Esophagus (tissue), 2 donors: Measurements from ENCODE around the gene CRYL1. TPM values are rescaled to one million over a fixed set of nuclear protein-coding genes. Genes with fewer than 3 reads are reported as not detected.

ENCODE experiments used
- H3K27ac ChIP-seq, 2 donors: one replicate each; pipeline ENCODE4 v1.5.1; 2013; ENCODE audit warnings: low read depth in 2 of 2, mild to moderate bottlenecking in 2 of 2, inconsistent platforms in 1 of 2, low read length in 1 of 2, moderate library complexity in 1 of 2
- H3K27me3 ChIP-seq, 2 donors: one replicate each; pipeline ENCODE4 v1.6.1; 2013; ENCODE audit warnings: low read length in 2 of 2, control low read depth in 1 of 2, mild to moderate bottlenecking in 1 of 2; ENCODE audit not compliant: insufficient read depth in 2 of 2, control insufficient read depth in 1 of 2
- H3K36me3 ChIP-seq, 2 donors: one replicate each; pipeline ENCODE4 v1.6.1; 2013; ENCODE audit warnings: low read length in 1 of 2; ENCODE audit not compliant: control insufficient read depth in 2 of 2, insufficient read depth in 2 of 2
- H3K4me1 ChIP-seq, 2 donors: one replicate each; pipeline ENCODE4 v1.6.1; 2013; ENCODE audit warnings: low read length in 1 of 2; ENCODE audit not compliant: control insufficient read depth in 2 of 2, insufficient read depth in 2 of 2
- H3K4me3 ChIP-seq, 2 donors: one replicate each; pipeline ENCODE4 v1.5.1; 2013; ENCODE audit warnings: low read length in 2 of 2, mild to moderate bottlenecking in 2 of 2, low read depth in 1 of 2, moderate library complexity in 1 of 2
- H3K9me3 ChIP-seq, 2 donors: one replicate each; pipeline ENCODE4 v1.6.1; 2013; ENCODE audit warnings: mild to moderate bottlenecking in 2 of 2, low read depth in 1 of 2, low read length in 1 of 2, moderate library complexity in 1 of 2; ENCODE audit not compliant: control insufficient read depth in 2 of 2, insufficient read depth in 1 of 2
- WGBS, 2 donors: extraction: QIAGEN DNeasy Blood & Tissue Kit; methylation state at CpG; one replicate each; pipeline ENCODE4 v1.1.7; 2013; 5-methylcytosine and 5-hydroxymethylcytosine counted together
- polyA plus RNA-seq, 2 donors: library from polyadenylated mRNA; stranded (reverse); fragments of 200-250 nt; gene quantifications; one replicate each; pipeline ENCODE4 v1.2.3, GENCODE V29; 2013
- donor health status: healthy with polysubstance abuse.
- donor health status: Bipolar disorder and iron deficiency.

CRYL1 gene
- polyA plus RNA-seq, 2 donors, result 12.6 to 21.6 TPM

DNA sequence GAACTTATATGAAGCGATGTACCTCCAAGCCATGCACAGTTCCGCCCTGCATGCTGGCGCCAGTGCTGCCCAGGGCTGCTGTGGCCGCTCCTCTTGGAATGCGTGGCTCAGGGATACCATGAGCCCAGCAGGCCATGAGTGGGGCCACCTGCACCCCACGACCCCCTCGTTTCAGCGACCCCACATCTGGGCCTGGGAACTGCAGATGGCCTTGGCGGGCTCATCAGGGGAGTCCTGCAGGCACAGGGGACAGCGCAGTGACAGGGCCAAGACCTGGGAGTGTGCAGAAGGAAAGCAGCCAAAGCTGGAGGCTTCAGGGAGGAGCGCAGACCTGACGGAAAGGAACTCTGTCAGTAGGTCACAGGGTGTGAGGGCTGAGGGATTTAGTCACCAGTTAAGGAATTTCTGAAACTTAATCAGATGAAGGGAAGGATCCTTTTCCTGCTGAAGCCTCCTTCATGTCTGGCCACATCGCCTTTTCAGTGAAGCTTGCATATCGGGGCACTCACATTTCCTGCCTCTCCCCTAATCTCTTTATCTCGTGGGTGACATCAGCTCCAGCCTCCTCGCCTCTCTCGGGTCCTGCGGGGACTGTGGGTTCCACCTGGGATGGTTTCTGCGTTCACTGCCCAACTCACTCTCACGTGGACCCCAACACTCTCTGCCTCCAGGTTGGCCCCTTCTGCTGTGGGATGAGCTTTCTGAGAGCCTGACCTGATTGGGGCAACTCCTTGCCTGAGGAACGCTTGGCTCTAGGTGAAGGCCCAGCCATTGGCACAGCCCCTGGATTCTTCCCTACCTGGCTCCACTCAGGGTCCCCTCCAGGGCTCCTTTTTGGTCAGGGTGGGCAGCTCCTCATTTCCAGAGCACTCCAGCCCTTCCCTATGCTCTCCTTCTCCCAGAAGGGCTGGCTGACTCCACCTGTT is 123.5 kb downstream of the CRYL1 start:
- Histone ChIP-seq H3K27ac (peak overlapping the region; percentile 92 to 94), H3K36me3 (peaks cover 0 to 2% of the 10 kb centered on the region in 2 donors), H3K4me3 (peak overlapping the region in 1 of 2 donors; percentile 4), H3K4me1 (peaks cover 3 to 28% of the 10 kb centered on the region in 2 donors), H3K27me3 (no peaks in the 10 kb centered on the region), H3K9me3 (no peaks in the 10 kb centered on the region)
- WGBS, 2 donors, result 62 to 64% methylated on average over 21 of the region's 21 CpGs

DNA sequence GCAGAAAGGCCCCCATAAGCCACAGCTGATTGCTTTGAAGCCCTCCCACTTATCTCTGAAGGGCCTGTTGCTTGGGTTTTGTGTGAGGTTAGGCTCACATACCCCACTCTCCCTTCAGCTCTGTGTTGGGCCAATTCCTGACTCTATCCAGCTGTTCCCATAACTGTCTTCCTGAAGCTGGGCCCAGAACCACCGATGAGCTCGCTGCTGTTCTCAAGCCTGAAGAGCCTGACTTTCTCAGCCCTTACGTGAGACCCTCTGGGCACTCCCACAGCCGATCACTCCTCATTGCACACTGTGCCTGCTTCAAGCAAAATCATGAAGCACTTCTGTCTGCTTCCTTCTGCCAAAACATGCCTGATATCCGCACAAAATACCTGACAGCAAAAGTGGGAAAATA is 124.1 kb downstream of the CRYL1 start:
- Histone ChIP-seq H3K36me3 (peaks cover 0 to 2% of the 10 kb centered on the region in 2 donors), H3K27me3 (no peaks in the 10 kb centered on the region), H3K4me1 (peaks cover 3 to 28% of the 10 kb centered on the region in 2 donors), H3K9me3 (no peaks in the 10 kb centered on the region), H3K27ac (peak overlapping the region; percentile 92 to 94), H3K4me3 (no peak overlapping the region)
- WGBS, 2 donors, result 68 to 83% methylated on average over 5 of the region's 5 CpGs

DNA sequence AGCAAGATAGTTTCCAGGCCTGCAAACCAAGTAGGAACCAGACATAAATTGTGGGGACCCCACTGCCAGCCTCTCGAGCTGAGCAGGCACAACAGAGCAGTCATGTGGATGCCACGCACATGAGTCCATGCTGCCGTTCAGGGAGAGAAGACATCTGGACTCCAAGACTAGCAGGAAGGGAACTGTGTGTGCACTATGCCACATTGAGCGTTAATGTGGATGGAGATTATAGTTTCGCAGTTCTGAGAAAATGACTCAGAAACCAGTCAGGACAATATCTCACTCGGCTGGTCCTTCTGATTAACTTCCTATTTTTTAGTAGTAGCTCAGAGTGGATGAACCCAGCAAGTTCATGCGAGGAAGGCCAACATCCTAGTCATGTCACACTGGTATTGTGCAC is 124.9 kb downstream of the CRYL1 start:
- H3K27ac ChIP-seq, result peak overlapping the region; percentile 92 to 94
- H3K36me3 ChIP-seq, result peaks cover 0 to 2% of the 10 kb centered on the region in 2 donors
- 34 to 53% methylated on average over 7 of the region's 7 CpGs for WGBS, 2 donors
- no peaks in the 10 kb centered on the region for H3K27me3 ChIP-seq
- H3K9me3 ChIP-seq, result no peaks in the 10 kb centered on the region
- no peak overlapping the region for H3K4me3 ChIP-seq
- H3K4me1 ChIP-seq, result peaks cover 3 to 28% of the 10 kb centered on the region in 2 donors

DNA sequence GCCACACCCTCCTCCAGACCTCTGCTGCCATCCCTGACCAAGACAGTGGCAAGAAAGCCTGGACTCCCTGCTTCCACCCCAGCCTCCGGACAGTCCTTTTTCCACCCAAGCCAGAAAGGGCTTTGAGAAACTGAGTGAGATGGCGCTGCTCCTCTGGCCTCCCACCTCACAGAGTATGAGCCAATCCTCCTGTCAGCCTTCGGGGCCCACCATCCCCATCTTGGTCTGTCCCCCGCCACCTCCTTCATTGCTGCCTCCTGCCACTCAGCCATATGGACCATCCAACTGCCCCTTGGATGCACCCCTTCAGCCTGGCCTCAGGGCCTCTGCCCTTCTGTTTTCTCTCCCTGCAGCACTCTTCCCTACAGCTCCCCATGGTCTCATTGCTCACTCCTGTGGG is 125.7 kb downstream of the CRYL1 start:
- Histone ChIP-seq H3K27ac (peak overlapping the region; percentile 70 to 83), H3K36me3 (peaks cover 0 to 2% of the 10 kb centered on the region in 2 donors), H3K27me3 (no peaks in the 10 kb centered on the region), H3K4me1 (peaks cover 3 to 27% of the 10 kb centered on the region in 2 donors), H3K4me3 (no peak overlapping the region), H3K9me3 (no peaks in the 10 kb centered on the region)
- WGBS, 2 donors, result 93 to 95% methylated on average over 4 of the region's 4 CpGs

DNA sequence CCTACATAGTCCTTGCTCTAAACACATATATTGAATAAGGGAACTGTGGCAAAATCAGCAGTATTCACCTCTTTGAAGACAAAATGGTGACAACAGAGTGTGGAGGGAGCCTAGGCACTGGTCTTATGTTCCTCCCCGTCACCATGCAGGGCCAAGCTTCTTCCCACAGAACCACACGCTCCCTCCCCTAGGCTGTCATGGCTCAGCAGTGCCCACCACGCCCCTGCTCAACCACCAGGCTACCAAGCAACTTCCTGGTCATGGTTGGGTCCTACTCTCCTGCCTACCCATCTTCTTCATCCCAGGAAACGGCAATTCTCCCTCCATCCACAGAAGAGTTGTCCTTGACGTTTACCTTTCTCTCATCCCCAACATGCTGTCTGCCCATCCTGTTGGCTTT is 126.1 kb downstream of the CRYL1 start:
- peaks cover 3 to 27% of the 10 kb centered on the region in 2 donors for H3K4me1 ChIP-seq
- no peaks in the 10 kb centered on the region for H3K27me3 ChIP-seq
- H3K4me3 ChIP-seq, result no peak overlapping the region
- peaks cover 0 to 2% of the 10 kb centered on the region in 2 donors for H3K36me3 ChIP-seq
- peak overlapping the region; percentile 8 to 70 for H3K27ac ChIP-seq
- WGBS, 2 donors, result 92 to 93% methylated on average over 5 of the region's 5 CpGs
- H3K9me3 ChIP-seq, result no peaks in the 10 kb centered on the region

DNA sequence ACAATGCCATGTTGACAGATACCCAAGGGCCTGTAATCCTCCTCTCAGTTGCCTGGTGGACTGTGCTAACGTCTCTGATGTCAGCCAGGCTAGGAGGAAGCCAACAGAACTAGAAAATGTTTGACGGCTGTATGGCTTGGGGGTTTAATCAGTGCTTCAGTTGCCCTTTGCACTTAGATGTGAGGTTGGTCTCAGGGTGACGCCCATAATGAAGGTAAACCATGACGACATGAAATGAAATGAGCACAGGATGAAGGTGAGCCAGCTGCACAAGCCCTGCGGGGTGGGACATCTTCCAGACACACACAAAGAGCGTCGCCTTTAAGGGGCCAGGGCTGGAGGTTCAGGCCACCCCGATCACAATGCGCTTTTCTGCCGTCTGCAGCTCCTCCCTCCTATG is 127.2 kb downstream of the CRYL1 start:
- Histone ChIP-seq H3K4me3 (no peak overlapping the region), H3K27ac (no peak overlapping the region), H3K36me3 (peaks cover 0 to 2% of the 10 kb centered on the region in 2 donors), H3K9me3 (no peaks in the 10 kb centered on the region), H3K27me3 (no peaks in the 10 kb centered on the region), H3K4me1 (peaks cover 3 to 27% of the 10 kb centered on the region in 2 donors)
- WGBS, 2 donors, result 82 to 87% methylated on average over 10 of the region's 10 CpGs

DNA sequence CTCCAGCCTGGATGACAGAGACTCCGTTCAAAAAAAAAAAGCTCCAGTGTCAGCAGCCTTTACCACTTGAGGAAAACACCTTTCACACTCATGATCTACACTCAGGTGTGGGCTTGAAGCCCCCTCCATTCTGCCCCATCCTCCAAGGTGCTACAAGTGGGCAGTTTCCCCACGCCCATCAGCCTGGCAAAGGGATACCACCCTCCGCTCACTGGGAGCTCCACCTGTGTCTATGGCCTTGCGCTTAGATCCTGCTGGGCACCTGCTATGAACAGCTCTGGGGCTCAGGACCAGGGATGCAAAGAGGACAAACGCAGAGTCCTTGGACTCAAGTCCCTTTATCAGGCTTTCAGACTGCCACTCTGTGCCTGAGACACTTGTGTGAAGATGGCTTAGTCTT is 127.8 kb downstream of the CRYL1 start:
- Histone ChIP-seq H3K4me3 (no peak overlapping the region), H3K27me3 (no peaks in the 10 kb centered on the region), H3K27ac (no peak overlapping the region), H3K9me3 (peaks cover 0 to 3% of the 10 kb centered on the region in 2 donors), H3K4me1 (peaks cover 3 to 26% of the 10 kb centered on the region in 2 donors), H3K36me3 (peaks cover 0 to 1% of the 10 kb centered on the region in 2 donors)
- WGBS, 2 donors, result 96% methylated on average over 5 of the region's 5 CpGs

DNA sequence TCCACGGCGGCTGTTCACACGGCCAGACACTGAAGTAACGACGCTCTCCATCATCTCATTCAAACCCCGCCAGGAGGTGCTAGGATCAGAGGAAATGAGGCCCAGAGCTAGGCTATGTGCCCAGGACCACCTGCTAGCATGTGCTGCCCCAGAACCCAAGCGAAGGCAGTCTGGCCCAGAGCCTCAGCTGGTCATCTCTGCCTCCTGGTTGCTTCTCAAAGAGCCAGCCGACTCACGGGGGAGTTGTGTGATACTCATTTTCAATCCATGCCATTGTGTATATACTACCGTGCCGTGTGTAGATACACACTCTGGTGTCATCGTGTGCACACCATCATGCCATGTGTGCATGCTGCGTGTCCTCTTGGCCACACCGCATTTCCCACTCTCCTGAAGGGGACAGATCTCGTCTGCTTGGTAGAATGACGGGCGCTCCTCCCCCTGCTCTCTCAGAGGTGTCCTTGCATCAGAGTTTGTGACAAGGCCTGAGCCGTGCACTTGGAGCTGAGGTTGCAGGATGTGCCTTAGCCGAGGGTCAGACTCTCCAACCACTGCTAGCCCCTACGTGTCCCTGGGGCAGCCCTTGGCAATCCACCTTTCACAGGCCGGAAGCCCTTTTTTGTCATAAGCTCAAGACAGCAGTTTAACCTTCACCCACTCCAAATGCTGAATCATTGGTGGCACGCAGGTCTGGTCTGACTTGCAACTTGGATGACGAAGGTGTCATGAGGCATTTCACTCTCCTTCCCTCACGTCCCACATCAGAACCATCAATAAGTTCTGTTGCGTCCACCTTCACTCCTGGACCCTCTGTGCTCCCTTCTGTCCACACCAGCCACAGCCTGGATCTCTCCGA is 130.4 kb downstream of the CRYL1 start:
- Histone ChIP-seq H3K4me1 (peaks cover 0 to 19% of the 10 kb centered on the region in 2 donors), H3K9me3 (peaks cover 0 to 8% of the 10 kb centered on the region in 2 donors), H3K36me3 (no peaks in the 10 kb centered on the region), H3K4me3 (no peak overlapping the region), H3K27me3 (no peaks in the 10 kb centered on the region), H3K27ac (peak overlapping the region; percentile 41 to 86)
- 91 to 92% methylated on average over 26 of the region's 26 CpGs for WGBS, 2 donors

DNA sequence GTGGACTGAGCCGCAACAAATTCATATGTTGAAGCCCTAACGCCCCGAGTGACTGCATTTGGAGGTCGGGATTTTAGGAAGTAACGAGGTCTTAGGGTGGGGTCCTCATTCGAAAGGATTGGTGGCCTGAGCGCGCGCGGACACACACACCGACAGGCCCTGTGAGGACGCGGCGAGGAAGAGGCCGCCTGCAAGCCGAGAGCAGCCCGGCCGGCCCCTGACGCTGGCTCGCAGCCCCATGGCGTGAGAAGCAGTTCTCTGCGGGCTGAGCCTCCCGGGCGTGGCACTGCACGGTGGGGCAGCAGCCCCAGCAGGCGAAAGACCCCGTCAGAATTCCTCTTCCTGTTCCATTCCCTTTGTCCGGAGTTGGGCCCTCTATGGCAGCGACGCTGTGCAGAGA is 131.2 kb downstream of the CRYL1 start:
- H3K27me3 ChIP-seq, result no peaks in the 10 kb centered on the region
- peaks cover 0 to 8% of the 10 kb centered on the region in 2 donors for H3K9me3 ChIP-seq
- H3K36me3 ChIP-seq, result no peaks in the 10 kb centered on the region
- peaks cover 0 to 12% of the 10 kb centered on the region in 2 donors for H3K4me1 ChIP-seq
- no peak overlapping the region for H3K4me3 ChIP-seq
- WGBS, 2 donors, result 66 to 71% methylated on average over 30 of the region's 30 CpGs
- no peak overlapping the region for H3K27ac ChIP-seq
